Ovary (tissue), 9 donors: ENCODE data around the gene SURF6. TPM values are rescaled to one million over a fixed set of nuclear protein-coding genes. Genes with fewer than 3 reads are reported as not detected.

Experiments used
- DNase-seq, 5 donors: peaks; one replicate each; pipeline ENCODE4 v3.0.0-alpha.2; 2019 to 2020
- H3K27ac ChIP-seq, 2 donors: fragments of 200-600 bp; one replicate each; pipeline versions ENCODE4 v1.5.1 to v1.8.0; 2019 to 2022
- H3K27me3 ChIP-seq: fragments of 200-600 bp; one replicate; pipeline ENCODE4 v1.8.0; 2022
- H3K36me3 ChIP-seq: fragments of 200-600 bp; sonication (generic); one replicate; pipeline ENCODE4 v1.5.1; 2019
- H3K4me1 ChIP-seq: one replicate; pipeline ENCODE4 v1.8.1; 2013; ENCODE audit warnings: mild to moderate bottlenecking, moderate library complexity; ENCODE audit not compliant: insufficient read depth
- H3K4me3 ChIP-seq: fragments of 200-600 bp; sonication (generic); one replicate; pipeline ENCODE4 v1.5.1; 2017
- H3K9me3 ChIP-seq, 2 donors: fragments of 200-600 bp in 1 of 2; sonication (generic) in 1 of 2; one replicate each; pipeline versions ENCODE4 v1.5.1 to v1.8.1; 2013 to 2019; ENCODE audit warnings: mild to moderate bottlenecking in 1 of 2, moderate library complexity in 1 of 2
- EP300 ChIP-seq: sonication (generic); formaldehyde crosslinking; IDR thresholded peaks from one replicate; pipeline ENCODE4 v1.6.1; 2017; ENCODE audit warnings: antibody characterized with exemption
- POLR2A ChIP-seq: fragments of 450-650 bp; IDR thresholded peaks from one replicate; pipeline ENCODE4 v1.6.1; 2017; ENCODE audit warnings: antibody characterized with exemption, mild to moderate bottlenecking, moderate library complexity
- WGBS, 3 donors: extraction: QIAGEN DNeasy Blood & Tissue Kit in 1 of 3; methylation state at CpG; one replicate each; pipeline versions ENCODE4 v1.1.5 to v1.1.7; 2013 to 2017; 5-methylcytosine and 5-hydroxymethylcytosine counted together
- intact Hi-C, 4 donors: fragments of 100-400 bp; cut with DNase I; formaldehyde crosslinking; loops; one replicate each; pipeline versions ENCODE4 v1.11.0 to v1.15.1; 2022 to 2023
- polyA plus RNA-seq, 2 donors: library from polyadenylated mRNA; stranded (reverse); fragments of 200-250 nt in 1 of 2; fragments of 350-450 nt in 1 of 2; fragmentation: Illumina TruSeq in 1 of 2; extraction: RNeasy Lipid Tissue Mini Kit (QIAGEN cat#74804) in 1 of 2; gene quantifications; one replicate each; pipeline ENCODE4 v1.2.3, GENCODE V29; 2013 to 2014
- total RNA-seq, 7 donors: library from RNA; depleted of rRNA in 2 of 7; stranded (reverse); fragments of >200 nt in 2 of 7; fragmentation: NEBNext Ultra II Directional in 3 of 7; extraction: Animal tissue kit (Norgen Biotek cat#: 25700) in 3 of 7; gene quantifications; one replicate each; pipeline versions ENCODE4 v1.1.0 to v1.2.4, GENCODE V29; 2016 to 2023
- TF ChIP-seq, protein P1 (sequence below), 3 donors: fragments of 450-650 bp in 2 of 3; fragments of 200-600 bp in 1 of 3; IDR thresholded peaks; one replicate each; pipeline versions ENCODE4 v1.5.1 to v1.8.0; 2016 to 2022; ENCODE audit warnings: antibody characterized with exemption in 3 of 3, mild to moderate bottlenecking in 1 of 3
- donor health status: DM: no; HTN: no; CAD: no; lungs with moderate emphysema.
- donor health status: DM: no; HTN: no; CAD: no.
- donor health status: Bipolar disorder and iron deficiency.
- donor health status: DM: yes; HTN: yes; CAD: no.
- donor health status: DM: no; HTN: no; CAD: no.
- donor health status: DM: yes; HTN: yes; CAD: no.

SURF6 gene
- total and polyA plus RNA-seq, 9 donors: 12.7 to 24.9 (median 21.0) TPM

DNA sequence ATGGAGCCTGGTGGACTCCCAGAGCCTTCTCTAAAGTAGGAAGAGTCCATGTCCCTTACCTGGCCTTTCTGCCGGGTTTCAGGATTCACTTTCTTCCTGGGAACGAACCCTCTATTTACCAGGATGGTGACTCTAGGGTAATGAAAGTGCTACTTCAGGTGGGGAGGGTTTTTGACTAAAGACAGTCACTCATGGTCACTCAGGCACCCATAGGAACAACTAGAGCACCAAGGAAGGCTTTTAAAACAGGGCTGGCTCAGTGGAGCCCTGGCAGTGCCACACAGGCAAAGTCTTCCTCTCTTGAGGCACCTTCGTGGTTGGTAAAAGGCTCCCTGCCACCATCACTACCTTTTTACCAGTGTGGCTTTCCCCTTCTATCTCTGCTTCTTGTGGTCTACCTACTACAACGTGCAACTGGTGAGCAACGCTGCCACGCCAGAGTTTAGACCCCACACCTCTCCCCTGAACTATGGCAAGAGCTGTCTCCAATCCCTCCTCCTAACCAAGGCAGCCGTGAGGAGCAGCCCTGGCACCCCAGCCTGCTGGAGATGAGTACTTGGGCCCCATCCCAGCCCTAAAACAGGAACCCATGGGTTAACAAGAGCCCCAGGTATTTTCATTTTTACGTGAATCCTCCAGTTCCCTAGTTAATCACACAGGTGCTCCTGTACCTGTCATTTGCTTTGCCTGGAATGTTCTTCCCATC, 16.8 kb upstream of the SURF6 start:
- Histone ChIP-seq H3K27me3 (no peaks in the 10 kb centered on the region), H3K9me3 (no peaks in the 10 kb centered on the region), H3K27ac (no peak overlapping the region), H3K4me1 (peaks cover 6% of the 10 kb centered on the region), H3K4me3 (no peak overlapping the region), H3K36me3 (no peaks in the 10 kb centered on the region)
- intact Hi-C loops: no loop called here
- TF ChIP-seq, protein P1, sequence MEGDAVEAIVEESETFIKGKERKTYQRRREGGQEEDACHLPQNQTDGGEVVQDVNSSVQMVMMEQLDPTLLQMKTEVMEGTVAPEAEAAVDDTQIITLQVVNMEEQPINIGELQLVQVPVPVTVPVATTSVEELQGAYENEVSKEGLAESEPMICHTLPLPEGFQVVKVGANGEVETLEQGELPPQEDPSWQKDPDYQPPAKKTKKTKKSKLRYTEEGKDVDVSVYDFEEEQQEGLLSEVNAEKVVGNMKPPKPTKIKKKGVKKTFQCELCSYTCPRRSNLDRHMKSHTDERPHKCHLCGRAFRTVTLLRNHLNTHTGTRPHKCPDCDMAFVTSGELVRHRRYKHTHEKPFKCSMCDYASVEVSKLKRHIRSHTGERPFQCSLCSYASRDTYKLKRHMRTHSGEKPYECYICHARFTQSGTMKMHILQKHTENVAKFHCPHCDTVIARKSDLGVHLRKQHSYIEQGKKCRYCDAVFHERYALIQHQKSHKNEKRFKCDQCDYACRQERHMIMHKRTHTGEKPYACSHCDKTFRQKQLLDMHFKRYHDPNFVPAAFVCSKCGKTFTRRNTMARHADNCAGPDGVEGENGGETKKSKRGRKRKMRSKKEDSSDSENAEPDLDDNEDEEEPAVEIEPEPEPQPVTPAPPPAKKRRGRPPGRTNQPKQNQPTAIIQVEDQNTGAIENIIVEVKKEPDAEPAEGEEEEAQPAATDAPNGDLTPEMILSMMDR (IDR thresholded peaks at IDR 0.05): no peak
- no peak for TF ChIP-seq POLR2A
- WGBS, 3 donors: 48 to 55% (median 48%) methylated on average over 8 of the region's 8 CpGs
- no peak for DNase-seq

DNA sequence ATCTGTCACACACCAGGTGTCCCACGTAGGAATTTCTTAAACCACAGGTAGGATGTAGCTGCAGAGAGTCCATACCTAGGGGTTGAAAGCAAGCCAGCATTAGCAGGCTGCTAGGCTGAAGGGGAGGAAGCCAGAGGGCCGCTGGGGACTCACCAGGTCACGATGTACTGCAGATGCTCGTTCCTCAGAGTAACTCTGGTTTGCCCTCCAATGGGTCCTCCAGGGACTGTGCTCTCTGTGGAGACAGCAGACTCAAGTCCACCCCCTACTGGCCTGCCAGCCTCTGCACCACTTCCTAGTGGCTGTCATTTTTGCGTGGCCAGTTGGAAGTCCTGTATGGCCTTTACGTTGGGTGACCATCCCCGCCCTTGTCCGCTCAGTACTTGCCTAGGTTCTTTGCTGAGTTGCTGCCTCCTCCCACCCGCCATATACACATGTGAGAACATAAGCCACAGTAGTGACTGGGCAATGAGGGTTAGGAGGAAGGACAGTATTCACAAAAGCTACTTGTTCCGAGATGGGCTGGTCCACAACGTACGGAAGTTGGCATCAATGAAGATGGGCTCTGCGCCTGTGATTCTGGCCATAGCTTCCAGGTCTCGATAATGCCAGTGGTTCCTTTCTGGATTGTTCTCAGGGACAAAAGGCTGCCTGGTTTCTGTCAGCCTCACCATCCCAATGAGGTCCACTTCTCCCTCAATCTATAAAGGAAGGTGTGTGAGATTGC, 16.1 kb upstream of the SURF6 start:
- WGBS, 3 donors: 70 to 78% (median 76%) methylated on average over 14 of the region's 14 CpGs
- Histone ChIP-seq H3K27ac (no peak overlapping the region), H3K9me3 (no peaks in the 10 kb centered on the region), H3K4me3 (no peak overlapping the region), H3K36me3 (no peaks in the 10 kb centered on the region), H3K4me1 (peaks cover 3% of the 10 kb centered on the region), H3K27me3 (no peaks in the 10 kb centered on the region)
- TF ChIP-seq POLR2A: no peak
- no peak for TF ChIP-seq EP300
- TF ChIP-seq, protein P1 (IDR thresholded peaks at IDR 0.05): no peak
- intact Hi-C loops: no loop called here
- no peak for DNase-seq

DNA sequence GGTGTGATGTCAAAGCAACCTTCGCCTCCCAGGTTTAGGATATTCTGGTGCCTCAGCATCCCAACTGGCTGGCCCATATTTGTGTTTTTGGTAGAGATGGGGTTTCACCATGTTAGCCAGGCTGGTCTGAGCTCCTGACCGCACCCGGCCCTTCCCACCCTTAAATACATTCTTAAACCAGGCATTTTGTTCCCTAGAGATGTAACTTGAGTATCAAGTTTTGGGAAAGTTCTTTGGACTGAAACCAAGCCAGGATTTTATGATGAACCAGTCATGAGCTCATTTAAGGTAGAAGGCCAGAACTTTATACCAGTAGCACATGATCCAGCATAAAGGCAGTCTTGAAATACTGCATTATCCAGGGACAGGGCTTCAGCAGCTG, 15.5 kb upstream of the SURF6 start:
- H3K4me1 ChIP-seq: peaks cover 4% of the 10 kb centered on the region
- H3K9me3 ChIP-seq: no peaks in the 10 kb centered on the region
- no peak overlapping the region for H3K27ac ChIP-seq
- 88 to 89% (median 89%) methylated on average over 3 of the region's 3 CpGs for WGBS, 3 donors
- intact Hi-C loops: no loop called here
- H3K4me3 ChIP-seq: no peak overlapping the region
- no peak for DNase-seq
- H3K36me3 ChIP-seq: no peaks in the 10 kb centered on the region
- no peaks in the 10 kb centered on the region for H3K27me3 ChIP-seq
- TF ChIP-seq POLR2A (no peak), EP300 (no peak)
- TF ChIP-seq, protein P1 (IDR thresholded peaks at IDR 0.05): no peak

DNA sequence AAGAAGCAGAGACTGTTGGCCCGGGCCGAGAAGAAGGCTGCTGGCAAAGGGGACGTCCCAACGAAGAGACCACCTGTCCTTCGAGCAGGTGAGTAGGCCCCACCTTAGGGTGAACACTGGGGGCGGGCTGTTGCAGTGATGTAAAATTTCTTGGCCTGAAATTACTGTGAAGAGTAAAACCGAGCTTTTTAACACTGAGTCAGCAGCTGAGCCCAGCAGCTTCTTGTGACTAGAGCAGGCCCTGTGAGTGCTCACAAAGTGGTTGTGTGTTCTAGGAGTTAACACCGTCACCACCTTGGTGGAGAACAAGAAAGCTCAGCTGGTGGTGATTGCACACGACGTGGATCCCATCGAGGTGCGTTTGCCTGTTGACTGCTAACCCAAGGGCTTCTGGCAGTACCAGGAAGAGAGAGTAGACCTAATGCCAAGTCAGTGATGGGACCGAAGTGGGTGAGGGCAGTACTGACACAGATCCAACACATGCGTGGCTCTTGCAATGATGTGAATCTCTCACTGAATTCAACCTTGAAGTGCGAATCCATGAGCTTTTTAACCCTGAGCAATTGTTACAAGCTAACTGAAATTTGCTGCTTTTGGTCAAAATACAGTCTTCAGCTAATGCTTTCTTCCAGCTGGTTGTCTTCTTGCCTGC, 14.1 kb upstream of the SURF6 start:
- DNase-seq: no peak
- peaks cover 5% of the 10 kb centered on the region for H3K4me1 ChIP-seq
- no peak overlapping the region for H3K27ac ChIP-seq
- H3K27me3 ChIP-seq: no peaks in the 10 kb centered on the region
- H3K4me3 ChIP-seq: no peak overlapping the region
- no peaks in the 10 kb centered on the region for H3K9me3 ChIP-seq
- intact Hi-C loops: no loop called here
- H3K36me3 ChIP-seq: no peaks in the 10 kb centered on the region
- 72 to 78% (median 73%) methylated on average over 15 of the region's 15 CpGs for WGBS, 3 donors
- TF ChIP-seq EP300: no peak
- no peak for TF ChIP-seq POLR2A
- TF ChIP-seq, protein P1 (IDR thresholded peaks at IDR 0.05): no peak
